Skeletal muscle satellite cell (primary cell): Measurements from ENCODE around the gene CTPS1.

Experiments
- H3K27me3 ChIP-seq: 2 replicates; pipeline ENCODE4 v1.7.0; 2013; ENCODE audit warnings: low read length; ENCODE audit not compliant: control insufficient read depth, insufficient read depth
- H3K36me3 ChIP-seq: 2 replicates; pipeline ENCODE4 v1.7.0; 2013; ENCODE audit warnings: mild to moderate bottlenecking, control low read depth, low read length; ENCODE audit not compliant: insufficient read depth
- H3K4me1 ChIP-seq: 2 replicates; pipeline ENCODE4 v1.7.0; 2013; ENCODE audit warnings: low read length; ENCODE audit not compliant: control insufficient read depth, insufficient read depth
- H3K4me2 ChIP-seq: 2 replicates; pipeline ENCODE4 v1.7.0; 2013; ENCODE audit warnings: mild to moderate bottlenecking, low read length
- H3K4me3 ChIP-seq: 2 replicates; pipeline ENCODE4 v1.7.0; 2013; ENCODE audit warnings: low read length
- H3K9ac ChIP-seq: 2 replicates; pipeline ENCODE4 v1.7.0; 2013; ENCODE audit warnings: mild to moderate bottlenecking, low read depth, low read length, moderate library complexity
- H3K9me3 ChIP-seq: replicated peaks from 2 replicates; pipeline ENCODE4 v1.7.0; 2013; ENCODE audit warnings: mild to moderate bottlenecking, control low read depth, low read length

CTPS1 gene

DNA sequence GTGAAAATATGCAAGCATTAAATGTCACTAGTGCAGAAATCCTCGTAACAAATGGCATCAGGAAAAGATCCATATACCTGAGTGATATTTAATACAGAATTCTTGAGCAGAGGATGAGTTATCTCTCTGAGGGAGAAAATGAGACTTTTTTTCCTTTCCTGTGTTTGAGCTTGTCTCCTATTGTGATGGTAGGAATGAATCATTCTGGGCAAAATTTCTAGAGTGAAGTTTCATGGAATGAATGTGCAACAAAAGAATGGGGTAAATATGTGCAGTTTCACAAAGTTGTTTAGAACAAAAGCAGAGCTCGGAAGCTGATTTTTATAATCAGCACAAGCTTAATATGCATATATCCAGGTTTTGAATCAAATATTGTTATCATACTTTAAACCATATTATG, 4.6 kb downstream of the CTPS1 start:
- H3K9me3 ChIP-seq = no peaks in the 10 kb centered on the region
- peak overlapping the region; percentile 9 for H3K4me2 ChIP-seq
- H3K4me3 ChIP-seq = no peak overlapping the region
- H3K36me3 ChIP-seq = peaks cover 58% of the 10 kb centered on the region
- H3K27me3 ChIP-seq = no peaks in the 10 kb centered on the region
- no peak overlapping the region for H3K9ac ChIP-seq
- H3K4me1 ChIP-seq = peaks cover 48% of the 10 kb centered on the region

GRCh38 chr1:40984531-40984930, 5.0 kb downstream of the CTPS1 start:
- Histone ChIP-seq H3K4me1 (peaks cover 46% of the 10 kb centered on the region), H3K4me2 (peak overlapping the region; percentile 9), H3K9me3 (no peaks in the 10 kb centered on the region), H3K36me3 (peaks cover 63% of the 10 kb centered on the region), H3K27me3 (no peaks in the 10 kb centered on the region), H3K4me3 (no peak overlapping the region), H3K9ac (no peak overlapping the region)

GRCh38 chr1:40985161-40985560, 5.7 kb downstream of the CTPS1 start:
- Histone ChIP-seq H3K4me1 (peaks cover 46% of the 10 kb centered on the region), H3K9me3 (no peaks in the 10 kb centered on the region), H3K36me3 (peaks cover 69% of the 10 kb centered on the region), H3K4me3 (no peak overlapping the region), H3K9ac (no peak overlapping the region), H3K27me3 (no peaks in the 10 kb centered on the region), H3K4me2 (no peak overlapping the region)

DNA sequence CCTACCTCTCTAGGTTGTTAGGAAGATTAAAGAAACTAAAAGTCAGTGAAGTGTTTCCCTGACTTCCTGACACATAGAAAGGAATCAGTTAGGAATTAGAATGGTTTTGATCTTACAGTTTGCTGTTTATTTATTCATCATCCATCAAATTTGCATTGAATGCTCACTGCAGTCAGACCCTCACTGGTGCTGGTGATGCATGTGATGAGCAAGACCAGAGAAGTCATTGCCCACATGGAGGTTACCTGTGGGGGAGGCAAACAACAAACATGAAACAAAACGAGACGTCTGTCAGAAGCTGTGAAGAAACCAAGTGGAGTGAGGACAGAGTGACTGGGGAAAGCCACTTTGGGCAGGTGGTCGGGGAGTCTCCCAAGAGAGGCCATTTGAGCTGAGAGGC, 6.4 kb downstream of the CTPS1 start:
- H3K4me3 ChIP-seq = no peak overlapping the region
- H3K4me2 ChIP-seq = no peak overlapping the region
- H3K9ac ChIP-seq = no peak overlapping the region
- no peaks in the 10 kb centered on the region for H3K9me3 ChIP-seq
- H3K36me3 ChIP-seq = peaks cover 76% of the 10 kb centered on the region
- H3K4me1 ChIP-seq = peaks cover 41% of the 10 kb centered on the region
- no peaks in the 10 kb centered on the region for H3K27me3 ChIP-seq

GRCh38 chr1:40986328-40986783, 6.9 kb downstream of the CTPS1 start:
- Histone ChIP-seq H3K9ac (no peak overlapping the region), H3K27me3 (no peaks in the 10 kb centered on the region), H3K4me2 (no peak overlapping the region), H3K4me1 (peaks cover 36% of the 10 kb centered on the region), H3K4me3 (no peak overlapping the region), H3K9me3 (no peaks in the 10 kb centered on the region), H3K36me3 (peaks cover 81% of the 10 kb centered on the region)

DNA sequence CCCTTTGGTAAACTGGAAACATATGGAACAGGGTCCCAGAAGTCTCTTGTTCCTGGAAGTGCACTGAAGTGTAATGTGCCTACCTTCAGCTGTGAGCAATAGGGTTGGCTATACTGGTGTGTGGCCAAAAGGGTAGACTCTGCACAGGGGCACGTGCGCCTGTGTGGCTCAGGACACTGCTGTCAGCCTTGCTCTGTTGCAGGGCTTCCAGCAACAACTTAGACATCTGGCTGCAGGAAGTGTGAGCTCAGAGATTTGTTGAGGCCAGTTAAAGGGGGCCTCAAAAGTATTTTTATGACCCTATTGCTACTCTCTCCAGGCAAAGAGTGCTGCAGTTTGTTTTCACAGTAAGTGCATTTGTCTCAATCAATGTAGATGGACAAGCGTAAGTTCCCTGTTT, 7.5 kb downstream of the CTPS1 start:
- peaks cover 87% of the 10 kb centered on the region for H3K36me3 ChIP-seq
- no peak overlapping the region for H3K4me3 ChIP-seq
- no peak overlapping the region for H3K9ac ChIP-seq
- peaks cover 30% of the 10 kb centered on the region for H3K4me1 ChIP-seq
- H3K27me3 ChIP-seq = no peaks in the 10 kb centered on the region
- H3K4me2 ChIP-seq = no peak overlapping the region
- H3K9me3 ChIP-seq = no peaks in the 10 kb centered on the region

DNA sequence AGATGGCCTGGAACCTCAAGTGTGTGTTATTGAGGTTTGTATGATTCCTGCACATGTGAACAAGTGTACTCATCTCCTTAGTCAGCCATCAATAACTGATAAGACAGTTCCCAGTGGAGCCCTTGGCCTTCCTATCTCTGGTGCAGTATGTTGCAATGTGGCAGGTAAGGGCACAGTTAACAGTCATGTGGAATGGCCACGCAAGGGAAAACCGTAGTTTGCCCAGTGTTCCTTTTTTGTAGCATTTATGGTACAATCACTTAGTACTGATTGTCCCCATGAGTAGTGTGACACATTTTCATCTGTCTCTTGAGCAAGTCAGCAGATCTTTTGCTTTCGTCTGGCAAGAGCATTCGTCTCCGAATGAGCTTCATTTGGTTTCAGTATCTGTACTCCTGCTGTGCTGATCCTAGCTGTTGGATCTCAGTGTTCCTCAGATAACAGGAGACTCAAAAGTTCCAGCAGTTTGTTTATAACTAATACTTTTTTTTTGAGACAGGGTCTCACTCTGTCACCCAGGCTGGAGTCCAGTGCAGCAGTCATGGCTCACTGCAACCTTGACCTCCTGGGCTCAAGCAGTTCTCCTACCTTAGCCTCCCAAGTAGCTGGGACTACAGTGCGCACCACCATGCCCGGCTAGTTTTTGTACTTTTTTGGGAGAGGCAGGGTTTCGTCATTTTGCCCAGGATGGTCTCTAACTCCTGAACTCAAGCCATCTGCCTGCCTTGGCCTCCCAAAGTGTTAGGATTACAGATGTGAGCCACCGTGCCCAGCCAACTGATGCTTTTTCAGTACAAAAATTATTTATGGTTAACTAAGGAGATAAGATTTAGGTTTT, 8.2 kb downstream of the CTPS1 start:
- Histone ChIP-seq H3K4me1 (peaks cover 24% of the 10 kb centered on the region), H3K36me3 (peaks cover 92% of the 10 kb centered on the region), H3K4me2 (no peak overlapping the region), H3K9ac (no peak overlapping the region), H3K9me3 (no peaks in the 10 kb centered on the region), H3K4me3 (no peak overlapping the region), H3K27me3 (no peaks in the 10 kb centered on the region)

DNA sequence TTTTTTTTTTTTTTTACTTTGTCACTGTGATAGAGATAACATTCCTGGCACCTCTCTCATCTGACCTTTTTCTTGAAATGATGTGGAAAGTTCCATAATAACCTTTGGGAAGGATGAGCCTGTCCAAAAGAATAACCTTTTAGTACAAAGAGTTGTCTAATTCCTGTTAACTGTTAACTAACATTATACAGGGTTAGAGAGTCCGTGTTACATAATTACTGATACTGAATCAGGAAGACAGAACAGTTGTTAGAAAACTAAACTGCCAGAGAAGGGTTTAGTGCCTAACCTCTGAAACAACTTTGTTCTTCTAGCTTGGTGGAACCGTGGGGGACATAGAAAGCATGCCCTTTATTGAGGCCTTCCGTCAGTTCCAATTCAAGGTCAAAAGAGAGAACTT, 8.8 kb downstream of the CTPS1 start:
- Histone ChIP-seq H3K4me1 (peaks cover 17% of the 10 kb centered on the region), H3K36me3 (peaks cover 93% of the 10 kb centered on the region), H3K9ac (no peak overlapping the region), H3K4me3 (no peak overlapping the region), H3K27me3 (no peaks in the 10 kb centered on the region), H3K9me3 (no peaks in the 10 kb centered on the region), H3K4me2 (no peak overlapping the region)

DNA sequence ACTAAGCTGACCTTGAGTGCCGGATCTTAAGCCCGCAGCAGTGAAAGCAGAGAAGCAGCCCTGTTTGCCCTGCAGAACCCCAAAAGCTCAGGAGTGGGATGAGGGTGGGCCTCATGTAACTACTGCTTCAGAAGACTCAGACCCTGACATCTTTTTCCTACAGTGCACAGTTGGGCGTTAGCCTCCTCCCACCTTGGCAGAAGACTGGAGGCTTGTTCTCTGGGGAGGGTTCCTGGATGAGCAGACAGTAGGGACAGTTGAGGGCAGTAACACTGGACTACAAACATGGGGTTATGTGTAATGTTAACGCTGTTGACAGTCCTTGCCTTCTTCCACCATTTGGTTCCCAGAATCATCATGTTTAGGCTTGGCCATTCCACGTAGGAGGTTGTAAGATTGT, 9.6 kb downstream of the CTPS1 start:
- peaks cover 10% of the 10 kb centered on the region for H3K4me1 ChIP-seq
- peaks cover 93% of the 10 kb centered on the region for H3K36me3 ChIP-seq
- H3K9me3 ChIP-seq = no peaks in the 10 kb centered on the region
- H3K27me3 ChIP-seq = no peaks in the 10 kb centered on the region
- H3K4me2 ChIP-seq = no peak overlapping the region
- no peak overlapping the region for H3K9ac ChIP-seq
- no peak overlapping the region for H3K4me3 ChIP-seq

DNA sequence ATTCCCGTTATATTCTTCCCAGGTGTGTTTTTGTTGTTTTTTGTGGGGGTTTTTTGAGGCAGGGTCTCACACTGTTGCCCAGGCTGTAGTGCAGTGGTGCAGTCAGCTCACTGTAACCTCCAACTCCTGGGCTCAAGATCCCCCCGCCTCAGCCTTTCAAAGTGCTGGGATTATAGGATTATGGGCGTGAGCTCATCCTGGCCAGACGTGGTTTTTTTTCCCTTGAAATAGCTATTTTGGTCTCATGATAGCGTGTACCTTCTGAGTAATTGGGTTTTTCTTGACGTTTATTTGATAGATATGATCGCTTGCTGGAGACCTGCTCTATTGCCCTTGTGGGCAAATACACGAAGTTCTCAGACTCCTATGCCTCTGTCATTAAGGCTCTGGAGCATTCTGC, 17.6 kb downstream of the CTPS1 start:
- H3K36me3 ChIP-seq = peaks cover 81% of the 10 kb centered on the region
- H3K4me1 ChIP-seq = peaks cover 4% of the 10 kb centered on the region
- no peaks in the 10 kb centered on the region for H3K27me3 ChIP-seq
- H3K4me2 ChIP-seq = no peak overlapping the region
- H3K9ac ChIP-seq = no peak overlapping the region
- H3K9me3 ChIP-seq = no peaks in the 10 kb centered on the region
- no peak overlapping the region for H3K4me3 ChIP-seq

GRCh38 chr1:40998668-40999067, 19.2 kb downstream of the CTPS1 start:
- Histone ChIP-seq H3K27me3 (no peaks in the 10 kb centered on the region), H3K4me1 (peaks cover 19% of the 10 kb centered on the region), H3K4me2 (no peak overlapping the region), H3K36me3 (peaks cover 84% of the 10 kb centered on the region), H3K4me3 (no peak overlapping the region), H3K9me3 (no peaks in the 10 kb centered on the region), H3K9ac (no peak overlapping the region)

DNA sequence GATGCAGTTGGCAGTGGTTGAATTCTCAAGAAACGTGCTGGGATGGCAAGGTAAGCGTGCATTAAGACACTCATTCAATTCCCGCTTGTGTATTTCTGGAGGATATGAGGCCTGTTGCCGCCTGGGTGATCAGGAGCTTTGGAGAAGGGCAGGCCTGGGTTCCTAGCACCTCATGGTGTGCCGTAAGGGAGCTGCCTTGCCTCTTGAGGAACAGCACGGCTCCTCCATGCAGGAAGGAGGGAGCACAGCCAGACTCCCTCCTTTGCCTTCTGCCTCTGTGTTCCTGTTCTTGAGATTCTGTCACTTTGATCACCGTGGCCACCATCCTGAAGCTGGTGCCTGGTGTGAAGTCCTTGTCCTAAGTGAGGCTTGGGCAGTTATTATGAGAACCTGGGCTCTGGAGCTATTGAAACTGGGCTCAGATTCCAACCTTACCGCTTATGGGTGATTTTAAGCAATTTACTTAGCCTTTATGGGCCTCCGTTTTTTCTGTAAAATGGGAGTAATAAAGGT, 23.7 kb downstream of the CTPS1 start:
- H3K9ac ChIP-seq = peak overlapping the region; percentile 27

More for the DNA sequence above, 23.7 kb downstream of the CTPS1 start:
- H3K36me3 ChIP-seq = peaks cover 82% of the 10 kb centered on the region
- H3K27me3 ChIP-seq = no peaks in the 10 kb centered on the region
- peaks cover 31% of the 10 kb centered on the region for H3K4me1 ChIP-seq
- H3K4me3 ChIP-seq = peak overlapping the region; percentile 3
- H3K4me2 ChIP-seq = peak overlapping the region; percentile 29
- no peaks in the 10 kb centered on the region for H3K9me3 ChIP-seq
